Caco-2 (cell line): ENCODE measurements around the gene BHLHE40. TPM values are rescaled to one million over a fixed set of nuclear protein-coding genes. Genes with fewer than 3 reads are reported as not detected.

Experiments used
- BruUV-seq: library from RNA; stranded (reverse); fragments of 400-500 nt; replicated peaks from 2 replicates; lab custom pipeline; 2021; lab: Mats Ljungman, UMichigan
- CTCF ChIA-PET: fragments of 300-600 bp; sonication (Branson Sonifier 250); formaldehyde crosslinking; loops from one replicate; lab custom pipeline; 2022; ENCODE audit warnings: antibody characterized with exemption; lab: Charles Lee
- POLR2A ChIA-PET: fragments of 300-600 bp; sonication (Branson Sonifier 250); formaldehyde crosslinking; loops from one replicate; lab custom pipeline; 2022; ENCODE audit warnings: antibody characterized with exemption; lab: Charles Lee
- DNase-seq, 2 experiments: peaks; one replicate each; pipeline versions ENCODE4 v3.0.0 to v3.0.0-alpha.2; 2020 to 2022
- H3K27me3 ChIP-seq: replicated peaks from 2 replicates; pipeline ENCODE4 v1.6.0; 2011; ENCODE audit warnings: low read length; ENCODE audit not compliant: control insufficient read depth, insufficient read depth
- H3K36me3 ChIP-seq: 2 replicates; pipeline ENCODE4 v1.5.1; 2011; ENCODE audit warnings: low read length; ENCODE audit not compliant: control insufficient read depth, insufficient read depth
- H3K4me1 ChIP-seq: fragments of 250-450 bp; sonication (Bioruptor Pico); 2 replicates; pipeline ENCODE4 v1.5.1; 2020; ENCODE audit warnings: mild to moderate bottlenecking
- H3K4me3 ChIP-seq: 2 replicates; pipeline ENCODE4 v1.5.1; 2011; ENCODE audit warnings: low read depth, mild to moderate bottlenecking, control low read depth, low read length
- H3K9me3 ChIP-seq: fragments of 250-450 bp; sonication (Bioruptor Pico); 2 replicates; pipeline ENCODE4 v1.5.1; 2020; ENCODE audit warnings: mild to moderate bottlenecking, moderate library complexity
- H3K27ac Mint-ChIP-seq: one replicate; pipeline ENCODE4 v1.8.0; 2022; ENCODE audit warnings: mixed read lengths; ENCODE audit not compliant: unreplicated experiment
- H3K27me3 Mint-ChIP-seq: one replicate; pipeline ENCODE4 v1.8.0; 2022; ENCODE audit warnings: mixed read lengths; ENCODE audit not compliant: insufficient read depth, unreplicated experiment
- H3K36me3 Mint-ChIP-seq: one replicate; pipeline ENCODE4 v1.8.0; 2022; ENCODE audit warnings: mild to moderate bottlenecking, mixed read lengths; ENCODE audit not compliant: insufficient read depth, unreplicated experiment
- H3K4me1 Mint-ChIP-seq: one replicate; pipeline ENCODE4 v1.8.0; 2022; ENCODE audit warnings: low read depth, mixed read lengths; ENCODE audit not compliant: unreplicated experiment
- H3K4me3 Mint-ChIP-seq: one replicate; pipeline ENCODE4 v1.8.0; 2022; ENCODE audit warnings: mild to moderate bottlenecking, moderate library complexity, mixed read lengths; ENCODE audit not compliant: unreplicated experiment
- H3K9me3 Mint-ChIP-seq: one replicate; pipeline ENCODE4 v1.8.0; 2022; ENCODE audit warnings: mixed read lengths; ENCODE audit not compliant: unreplicated experiment
- CTCF ChIP-seq, 2 experiments: fragments of 200-600 bp in 1 of 2; IDR thresholded peaks; 1 replicate in 1 of 2; 2 replicates in 1 of 2; pipeline versions ENCODE4 v1.5.1 to v1.8.0; 2011 to 2022; ENCODE audit warnings: antibody characterized with exemption in 1 of 2, control low read depth in 1 of 2, inconsistent platforms in 1 of 2, low read depth in 1 of 2, low read length in 1 of 2, mild to moderate bottlenecking in 1 of 2, moderate library complexity in 1 of 2; ENCODE audit not compliant: insufficient read depth in 1 of 2, severe bottlenecking in 1 of 2, unreplicated experiment in 1 of 2
- intact Hi-C: fragments of 100-400 bp; cut with micrococcal nuclease; formaldehyde crosslinking; loops from one replicate; pipeline ENCODE4 v1.10.0; 2022; ENCODE audit not compliant: unreplicated experiment
- total RNA-seq: library from RNA; stranded (reverse); gene quantifications from 2 replicates; pipeline ENCODE4 v1.2.3, GENCODE V29; 2022

BHLHE40 gene
- total RNA-seq, 1 experiment from 2014 or later, result 8.5 TPM

GRCh38 chr3:4974154-4974553 lies 5.1 kb upstream of the BHLHE40 start:
- BruUV-seq, result no TSS peak
- no peaks in the 10 kb centered on the region for H3K27me3 Mint-ChIP-seq
- TF ChIP-seq CTCF (IDR thresholded peaks at IDR 0.05; ENCODE audit: insufficient read depth in 1 of 2, low read depth in 1 of 2, low read length in 1 of 2, severe bottlenecking in 1 of 2, unreplicated experiment in 1 of 2), result no peak
- intact Hi-C loops, result no loop called here
- peaks cover under 1% of the 10 kb centered on the region for H3K9me3 Mint-ChIP-seq
- H3K4me1 Mint-ChIP-seq, result no peaks in the 10 kb centered on the region
- DNase-seq, result no peak
- H3K4me3 Mint-ChIP-seq, result no peak overlapping the region
- CTCF ChIA-PET, result no interaction called here
- H3K9me3 ChIP-seq, result 0 out of 2 replicates have a peak, but pooled peaks cover 7% of the 10 kb centered on the region
- no peak overlapping the region for H3K27ac Mint-ChIP-seq
- H3K27me3 ChIP-seq, result no peaks in the 10 kb centered on the region
- POLR2A ChIA-PET, result no interaction called here
- H3K4me3 ChIP-seq, result no peak overlapping the region
- H3K4me1 ChIP-seq, result peaks cover 6% of the 10 kb centered on the region
- H3K36me3 Mint-ChIP-seq, result peaks cover 6% of the 10 kb centered on the region
- H3K36me3 ChIP-seq, result no peaks in the 10 kb centered on the region

- no peak overlapping the region for H3K4me3 ChIP-seq
- peaks cover 2% of the 10 kb centered on the region; the same call in 1 of the 2 replicates for H3K36me3 ChIP-seq
- peak; percentile 66 to 69 for DNase-seq
- H3K27ac Mint-ChIP-seq, result no peak overlapping the region
- TF ChIP-seq CTCF (IDR thresholded peaks at IDR 0.05; ENCODE audit: insufficient read depth in 1 of 2, low read depth in 1 of 2, low read length in 1 of 2, severe bottlenecking in 1 of 2, unreplicated experiment in 1 of 2), result peak; percentile 49
- no peaks in the 10 kb centered on the region for H3K27me3 ChIP-seq
- ChIA-PET POLR2A (interaction anchor here (0.5 kb wide), 1 partner anchor 148 kb away, joined by 3 read pairs; no protein-coding TSS in a partner anchor), CTCF (interaction anchor here (0.6 to 2.4 kb wide), 4 partner anchors 107 to 265 kb away, joined by 3 to 17 read pairs (median 4); no protein-coding TSS in a partner anchor)
- BruUV-seq, result no TSS peak
- H3K9me3 ChIP-seq, result 0 out of 2 replicates have a peak, but pooled peaks cover 7% of the 10 kb centered on the region
- peaks cover 3% of the 10 kb centered on the region for H3K4me1 Mint-ChIP-seq
- H3K9me3 Mint-ChIP-seq, result no peaks in the 10 kb centered on the region
- H3K27me3 Mint-ChIP-seq, result no peaks in the 10 kb centered on the region
- intact Hi-C loops, result loop anchor here (1.0 to 5.0 kb wide), 6 partner anchors 31 to 320 kb away; partner anchors contain the start of gene EDEM1
- no peak overlapping the region for H3K4me3 Mint-ChIP-seq
- peaks cover 6% of the 10 kb centered on the region for H3K4me1 ChIP-seq
- peaks cover 6% of the 10 kb centered on the region for H3K36me3 Mint-ChIP-seq
Observed at GRCh38 chr3:4976109-4976508, 3.1 kb upstream of the BHLHE40 start.

GRCh38 chr3:4977001-4977852 lies 2.0 kb upstream of the BHLHE40 start:
- Mint-ChIP-seq H3K4me1 (peaks cover 14% of the 10 kb centered on the region), H3K36me3 (peaks cover 16% of the 10 kb centered on the region), H3K9me3 (no peaks in the 10 kb centered on the region), H3K27me3 (no peaks in the 10 kb centered on the region), H3K4me3 (peak overlapping the region; percentile 89), H3K27ac (peak overlapping the region; percentile 67)
- peak; percentile 68 to 73 for DNase-seq
- H3K9me3 ChIP-seq, result 0 out of 2 replicates have a peak, but pooled peaks cover 4% of the 10 kb centered on the region
- ChIA-PET CTCF (interaction anchor here (1.2 to 2.4 kb wide), 3 partner anchors 182 to 266 kb away, joined by 3 to 17 read pairs (median 5); no protein-coding TSS in a partner anchor), POLR2A (no interaction called here)
- no peaks in the 10 kb centered on the region for H3K27me3 ChIP-seq
- H3K4me1 ChIP-seq, result peaks cover 17% of the 10 kb centered on the region
- H3K36me3 ChIP-seq, result peaks cover 2% of the 10 kb centered on the region; the same call in 1 of the 2 replicates
- H3K4me3 ChIP-seq, result peak overlapping the region; percentile 70
- TF ChIP-seq CTCF (IDR thresholded peaks at IDR 0.05; ENCODE audit: insufficient read depth in 1 of 2, low read depth in 1 of 2, low read length in 1 of 2, severe bottlenecking in 1 of 2, unreplicated experiment in 1 of 2), result no peak
- BruUV-seq, result no TSS peak
- intact Hi-C loops, result loop anchor here (2.0 to 5.0 kb wide), 3 partner anchors 32 to 210 kb away; partner anchors contain the start of gene EDEM1
